HepG2 (cell line): ENCODE data around the gene SASS6. TPM values are rescaled to one million over a fixed set of nuclear protein-coding genes. Genes with fewer than 3 reads are reported as not detected.

Experiments
- DNMT1 ChIP-seq: sonication (generic); formaldehyde crosslinking; IDR thresholded peaks from 2 replicates; pipeline ENCODE4 v1.5.1; 2020; ENCODE audit warnings: mild to moderate bottlenecking, missing genetic modification reagents
- HNRNPLL ChIP-seq: fragments of 200-400 bp; formaldehyde crosslinking; IDR thresholded peaks from 2 replicates; pipeline ENCODE4 v1.6.1; 2017; ENCODE audit warnings: mild to moderate bottlenecking, low read depth, low read length; ENCODE audit not compliant: poor library complexity, severe bottlenecking
- IRF1 ChIP-seq: sonication (generic); formaldehyde crosslinking; IDR thresholded peaks from 2 replicates; pipeline ENCODE4 v1.4.0; 2020; ENCODE audit warnings: low read depth, mild to moderate bottlenecking, missing genetic modification reagents
- MZF1 ChIP-seq: sonication (generic); formaldehyde crosslinking; IDR thresholded peaks from 2 replicates; pipeline ENCODE4 v1.8.1; 2023; ENCODE audit warnings: mild to moderate bottlenecking, missing genetic modification reagents, borderline replicate concordance
- NFAT5 ChIP-seq: sonication (generic); formaldehyde crosslinking; IDR thresholded peaks from 2 replicates; pipeline ENCODE4 v1.4.0; 2020; ENCODE audit warnings: missing genetic modification reagents
- RERE ChIP-seq: IDR thresholded peaks from 2 replicates; pipeline ENCODE4 v1.6.1; 2016; ENCODE audit warnings: low read depth, missing genetic modification reagents, missing compliant biosample characterization
- SNAPC5 ChIP-seq: sonication (generic); formaldehyde crosslinking; IDR thresholded peaks from 2 replicates; pipeline ENCODE4 v1.8.1; 2023; ENCODE audit warnings: mild to moderate bottlenecking, missing genetic modification reagents, borderline replicate concordance
- ZBTB43 ChIP-seq: sonication (generic); formaldehyde crosslinking; conservative IDR thresholded peaks from 2 replicates; pipeline ENCODE4 v1.4.0; 2020; ENCODE audit warnings: missing genetic modification reagents
- ZNF234 ChIP-seq: sonication (generic); formaldehyde crosslinking; conservative IDR thresholded peaks from 2 replicates; pipeline ENCODE4 v1.5.1; 2020; ENCODE audit warnings: mild to moderate bottlenecking, missing genetic modification reagents
- ZNF263 ChIP-seq: sonication (generic); formaldehyde crosslinking; IDR thresholded peaks from 2 replicates; pipeline ENCODE4 v1.4.0; 2020; ENCODE audit warnings: missing genetic modification reagents
- ZNF451 ChIP-seq: sonication (generic); formaldehyde crosslinking; IDR thresholded peaks from 2 replicates; pipeline ENCODE4 v1.5.0; 2020; ENCODE audit warnings: mild to moderate bottlenecking, missing genetic modification reagents
- ZNF510 ChIP-seq: sonication (generic); formaldehyde crosslinking; IDR thresholded peaks from 2 replicates; pipeline ENCODE4 v1.4.0; 2020; ENCODE audit warnings: low read depth, mild to moderate bottlenecking, missing genetic modification reagents
- ZNF772 ChIP-seq: sonication (generic); formaldehyde crosslinking; IDR thresholded peaks from 2 replicates; pipeline ENCODE4 v1.5.0; 2020; ENCODE audit warnings: mild to moderate bottlenecking, missing genetic modification reagents
- ZSCAN5A ChIP-seq: sonication (generic); formaldehyde crosslinking; IDR thresholded peaks from 2 replicates; pipeline ENCODE4 v1.8.0; 2022; ENCODE audit warnings: mild to moderate bottlenecking, missing genetic modification reagents, borderline replicate concordance
- polyA plus RNA-seq, 8 experiments: library from polyadenylated mRNA; depleted of rRNA in 3 of 8; stranded (reverse) in 7 of 8; unstranded in 1 of 8; fragments of >200 nt; fragmentation: Illumina TruSeq in 4 of 8; extraction: Trizol in 4 of 8; gene quantifications; 2 replicates each; pipeline versions ENCODE4 v1.2.1 to v1.2.3, GENCODE V29; 2011 to 2016; ENCODE audit warnings: low read depth in 4 of 8, missing spikeins in 1 of 8, mixed read lengths in 1 of 8; ENCODE audit not compliant: insufficient read depth in 1 of 8
- total RNA-seq, 5 experiments: library from RNA; depleted of rRNA; stranded (reverse); fragments of >200 nt; fragmentation: Illumina TruSeq; extraction: Trizol; gene quantifications; 2 replicates each; pipeline ENCODE4 v1.2.3, GENCODE V29; 2016; ENCODE audit warnings: low read depth in 1 of 5

Gene SASS6
- total and polyA plus RNA-seq, 2 of the 13 experiments (the other 11 are each of a cell fraction or from before 2014, with no cell fraction given), result 2.3 to 10.7 TPM

- TF ChIP-seq IRF1 (CRISPR knock-in tag), result no peak
- no peak for TF ChIP-seq SNAPC5 (CRISPR knock-in tag)
- TF ChIP-seq ZSCAN5A, result no peak
- no peak for TF ChIP-seq HNRNPLL
- TF ChIP-seq ZNF263, result no peak
- no peak for TF ChIP-seq ZBTB43
- TF ChIP-seq ZNF772 (CRISPR knock-in tag), result no peak
- no peak for TF ChIP-seq ZNF510 (CRISPR knock-in tag)
- no peak for TF ChIP-seq MZF1 (CRISPR knock-in tag)
- no peak for TF ChIP-seq ZNF451 (CRISPR knock-in tag)
- no peak for TF ChIP-seq DNMT1 (CRISPR knock-in tag)
- TF ChIP-seq RERE, result peak; percentile 31; the same call in 1 of the 2 replicates
- TF ChIP-seq ZNF234 (CRISPR knock-in tag), result no peak
- no peak for TF ChIP-seq NFAT5 (CRISPR knock-in tag)
Observed at GRCh38 chr1:100130552-100131077, 2.1 kb downstream of the SASS6 start (continued).
